IMR-90 (cell line): ENCODE data around the gene EPB41L1. TPM values are rescaled to one million over a fixed set of nuclear protein-coding genes. Genes with fewer than 3 reads are reported as not detected.

ENCODE experiments used
- ATAC-seq: fragments of 200-7000 bp; cut with Tn5 transposase; 2 replicates; pipeline ENCODE4 v1.9.1; 2020; ENCODE audit warnings: low read depth, mild to moderate bottlenecking, moderate library complexity
- BruUV-seq: library from RNA; stranded (reverse); fragments of 400-500 nt; replicated peaks from 2 replicates; lab custom pipeline; 2021; lab: Mats Ljungman, UMichigan
- CTCF ChIA-PET: fragments of 300-600 bp; formaldehyde crosslinking; extraction: SDS; loops from one replicate; lab custom pipeline; 2021; ENCODE audit warnings: antibody characterized with exemption; lab: Yijun Ruan, JAX
- POLR2A ChIA-PET: fragments of 300-600 bp; sonication (Branson Sonifier 250); formaldehyde crosslinking; loops from one replicate; lab custom pipeline; 2022; ENCODE audit warnings: antibody characterized with exemption; ENCODE audit not compliant: unreplicated experiment; lab: Charles Lee
- DNase-seq: peaks from one replicate; pipeline ENCODE4 v3.0.0; 2013
- H2AFZ ChIP-seq: replicated peaks from 2 replicates; pipeline ENCODE3; 2013; ENCODE audit warnings: low read length, mild to moderate bottlenecking; ENCODE audit not compliant: poor library complexity
- H2AK5ac ChIP-seq: 2 replicates; pipeline ENCODE4 v1.6.1; 2013; ENCODE audit warnings: low read depth, low read length, inconsistent platforms
- H2AK9ac ChIP-seq: replicated peaks from 2 replicates; pipeline ENCODE3; 2013; ENCODE audit warnings: mild to moderate bottlenecking, low read depth, low read length, moderate library complexity; ENCODE audit not compliant: poor library complexity
- H2BK120ac ChIP-seq: 2 replicates; pipeline ENCODE4 v1.6.1; 2013; ENCODE audit warnings: low read depth, low read length, inconsistent platforms
- H2BK15ac ChIP-seq: 3 replicates; pipeline ENCODE4 v1.6.1; 2013; ENCODE audit warnings: low read depth, low read length, inconsistent platforms
- H2BK20ac ChIP-seq: 2 replicates; pipeline ENCODE4 v1.6.1; 2013; ENCODE audit warnings: low read depth, mild to moderate bottlenecking, inconsistent platforms, low read length, moderate library complexity
- H2BK5ac ChIP-seq: 2 replicates; pipeline ENCODE4 v1.6.1; 2013; ENCODE audit warnings: mild to moderate bottlenecking, low read depth, low read length, inconsistent platforms; ENCODE audit not compliant: poor library complexity, severe bottlenecking
- H3K14ac ChIP-seq: replicated peaks from 2 replicates; pipeline ENCODE4 v1.6.1; 2013; ENCODE audit warnings: low read depth, low read length, inconsistent platforms
- H3K18ac ChIP-seq: 2 replicates; pipeline ENCODE4 v1.6.1; 2013; ENCODE audit warnings: low read depth, low read length, control low read depth
- H3K23ac ChIP-seq: 2 replicates; pipeline ENCODE4 v1.6.1; 2013; ENCODE audit warnings: low read depth, low read length, inconsistent platforms
- H3K27ac ChIP-seq: 2 replicates; pipeline ENCODE4 v1.5.1; 2013; ENCODE audit warnings: mild to moderate bottlenecking, control low read depth, low read length; ENCODE audit not compliant: insufficient read depth
- H3K27me3 ChIP-seq: 2 replicates; pipeline ENCODE4 v1.6.1; 2013; ENCODE audit warnings: low read length; ENCODE audit not compliant: control insufficient read depth, insufficient read depth
- H3K36me3 ChIP-seq: 2 replicates; pipeline ENCODE4 v1.6.1; 2013; ENCODE audit warnings: low read length, mixed read lengths; ENCODE audit not compliant: control insufficient read depth, insufficient read depth
- H3K4ac ChIP-seq: 2 replicates; pipeline ENCODE4 v1.6.1; 2013; ENCODE audit warnings: low read depth, low read length, inconsistent platforms
- H3K4me1 ChIP-seq: 2 replicates; pipeline ENCODE4 v1.6.1; 2013; ENCODE audit warnings: low read length, mixed read lengths; ENCODE audit not compliant: control insufficient read depth, insufficient read depth
- H3K4me2 ChIP-seq: 2 replicates; pipeline ENCODE4 v1.6.1; 2013; ENCODE audit warnings: low read depth, mild to moderate bottlenecking, control low read depth, low read length, moderate library complexity
- H3K4me3 ChIP-seq: 2 replicates; pipeline ENCODE4 v1.5.1; 2013; ENCODE audit warnings: low read depth, mild to moderate bottlenecking, control low read depth, low read length, moderate library complexity; ENCODE audit not compliant: insufficient read depth
- H3K56ac ChIP-seq: 2 replicates; pipeline ENCODE4 v1.6.1; 2013; ENCODE audit warnings: low read length, inconsistent platforms; ENCODE audit not compliant: insufficient read depth; ENCODE audit errors: extremely low read depth
- H3K79me1 ChIP-seq, 2 experiments: 2 replicates each; pipeline ENCODE4 v1.6.1; 2013; ENCODE audit warnings: low read length in 2 of 2, inconsistent platforms in 1 of 2, low read depth in 1 of 2
- H3K9ac ChIP-seq: 2 replicates; pipeline ENCODE4 v1.6.1; 2013; ENCODE audit warnings: low read depth, low read length, control low read depth
- H3K9me1 ChIP-seq: 2 replicates; pipeline ENCODE4 v1.6.1; 2013; ENCODE audit warnings: low read length, inconsistent platforms; ENCODE audit not compliant: insufficient read depth
- H3K9me3 ChIP-seq: 2 replicates; pipeline ENCODE4 v1.6.1; 2013; ENCODE audit warnings: low read length; ENCODE audit not compliant: control insufficient read depth, insufficient read depth
- H4K20me1 ChIP-seq: 2 replicates; pipeline ENCODE4 v1.6.1; 2013; ENCODE audit warnings: low read length, inconsistent platforms; ENCODE audit not compliant: insufficient read depth
- H4K5ac ChIP-seq: 2 replicates; pipeline ENCODE4 v1.6.1; 2013; ENCODE audit warnings: mild to moderate bottlenecking, low read depth, low read length, control low read depth
- H4K8ac ChIP-seq, 2 experiments: 2 replicates each; pipeline ENCODE4 v1.6.1; 2013; ENCODE audit warnings: low read depth in 2 of 2, low read length in 2 of 2, control low read depth in 1 of 2, inconsistent platforms in 1 of 2
- H4K91ac ChIP-seq: 2 replicates; pipeline ENCODE4 v1.6.1; 2013; ENCODE audit warnings: low read depth, low read length, inconsistent platforms; ENCODE audit not compliant: insufficient read depth
- BHLHE40 ChIP-seq: fragments of 150-350 bp; IDR thresholded peaks from 2 replicates; pipeline ENCODE4 v1.6.1; 2016; ENCODE audit warnings: mild to moderate bottlenecking, low read depth, low read length
- CEBPB ChIP-seq: IDR thresholded peaks from 2 replicates; pipeline ENCODE4 v1.6.1; 2012; ENCODE audit warnings: low read depth, low read length, improper control_type of control experiment
- CHD1 ChIP-seq: IDR thresholded peaks from 2 replicates; pipeline ENCODE4 v1.6.1; 2012; ENCODE audit warnings: low read depth, low read length, improper control_type of control experiment
- FOS ChIP-seq: fragments of 150-350 bp; IDR thresholded peaks from 2 replicates; pipeline ENCODE4 v1.6.1; 2016; ENCODE audit warnings: low read depth, low read length
- MAFK ChIP-seq: IDR thresholded peaks from 2 replicates; pipeline ENCODE4 v1.6.1; 2012; ENCODE audit warnings: low read depth, low read length, improper control_type of control experiment
- MXI1 ChIP-seq: IDR thresholded peaks from 2 replicates; pipeline ENCODE4 v1.6.1; 2012; ENCODE audit warnings: low read depth, mild to moderate bottlenecking, low read length, moderate library complexity, borderline replicate concordance
- NFE2L2 ChIP-seq: fragments of 150-350 bp; IDR thresholded peaks from 2 replicates; pipeline ENCODE4 v1.6.1; 2016; ENCODE audit warnings: low read depth, mild to moderate bottlenecking, low read length
- POLR2A ChIP-seq: IDR thresholded peaks from 2 replicates; pipeline ENCODE4 v1.6.1; 2012; ENCODE audit warnings: mild to moderate bottlenecking, low read depth, low read length
- RAD21 ChIP-seq: IDR thresholded peaks from 2 replicates; pipeline ENCODE4 v1.6.1; 2012; ENCODE audit warnings: low read length, improper control_type of control experiment
- RCOR1 ChIP-seq: IDR thresholded peaks from 2 replicates; pipeline ENCODE4 v1.6.1; 2012; ENCODE audit warnings: mild to moderate bottlenecking, low read length, improper control_type of control experiment; ENCODE audit not compliant: insufficient replicate concordance
- RFX5 ChIP-seq: IDR thresholded peaks from 2 replicates; pipeline ENCODE4 v1.8.0; 2012; ENCODE audit warnings: low read depth, mild to moderate bottlenecking, low read length, moderate library complexity
- SMC3 ChIP-seq: fragments of 150-350 bp; IDR thresholded peaks from 2 replicates; pipeline ENCODE4 v1.6.1; 2016; ENCODE audit warnings: low read depth, mild to moderate bottlenecking, antibody characterized with exemption, low read length, moderate library complexity
- WGBS, 2 experiments: methylation state at CpG; one replicate each; pipeline versions ENCODE4 v1.1.5 to v1.1.7; 2013; ENCODE audit warnings: missing lambda C conversion rate in 2 of 2; ENCODE audit not compliant: insufficient read length in 1 of 2; ENCODE audit errors: extremely low coverage in 2 of 2; 5-methylcytosine and 5-hydroxymethylcytosine counted together
- dilution Hi-C: fragments of 300-500 bp; cut with HindIII; formaldehyde crosslinking; loops from one replicate; pipeline ENCODE4 v1.14.3; 2018; ENCODE audit warnings: low sequenced_read_pairs; ENCODE audit not compliant: unreplicated experiment
- in situ Hi-C: fragments of 300-500 bp; cut with MboI; formaldehyde crosslinking; loops from 3 replicates; pipeline ENCODE4 v1.14.3; 2019; ENCODE audit warnings: low sequenced_read_pairs, inconsistent platforms, mixed read lengths
- intact Hi-C: fragments of 100-400 bp; cut with micrococcal nuclease; formaldehyde crosslinking; loops from 2 replicates; pipeline ENCODE4 v1.10.0; 2022
- polyA plus RNA-seq, 3 experiments: library from polyadenylated mRNA; depleted of rRNA; stranded (reverse); fragments of >200 nt; gene quantifications; 2 replicates each; pipeline ENCODE4 v1.2.3, GENCODE V29; 2012; ENCODE audit warnings: low replicate concordance in 1 of 3
- total RNA-seq: library from RNA; depleted of rRNA; stranded (reverse); fragments of >200 nt; gene quantifications from 2 replicates; pipeline ENCODE4 v1.2.3, GENCODE V29; 2012
- TF ChIP-seq, protein P1 (sequence below): conservative IDR thresholded peaks from 2 replicates; pipeline ENCODE4 v1.5.1; 2012; ENCODE audit warnings: mild to moderate bottlenecking, low read depth, low read length, improper control_type of control experiment
- TF ChIP-seq, protein P2 (sequence below): fragments of 150-350 bp; IDR thresholded peaks from 2 replicates; pipeline ENCODE4 v1.6.1; 2016; ENCODE audit warnings: low read depth, mild to moderate bottlenecking, low read length, moderate library complexity, borderline replicate concordance
- TF ChIP-seq, protein P3 (sequence below): fragments of 150-350 bp; IDR thresholded peaks from 2 replicates; pipeline ENCODE4 v1.6.1; 2017; ENCODE audit warnings: mild to moderate bottlenecking, antibody characterized with exemption, low read length, low read depth

EPB41L1 gene
- total and polyA plus RNA-seq, 2 of the 4 experiments (the other 2 are of a cell fraction) = 12.5 to 33.7 TPM

DNA sequence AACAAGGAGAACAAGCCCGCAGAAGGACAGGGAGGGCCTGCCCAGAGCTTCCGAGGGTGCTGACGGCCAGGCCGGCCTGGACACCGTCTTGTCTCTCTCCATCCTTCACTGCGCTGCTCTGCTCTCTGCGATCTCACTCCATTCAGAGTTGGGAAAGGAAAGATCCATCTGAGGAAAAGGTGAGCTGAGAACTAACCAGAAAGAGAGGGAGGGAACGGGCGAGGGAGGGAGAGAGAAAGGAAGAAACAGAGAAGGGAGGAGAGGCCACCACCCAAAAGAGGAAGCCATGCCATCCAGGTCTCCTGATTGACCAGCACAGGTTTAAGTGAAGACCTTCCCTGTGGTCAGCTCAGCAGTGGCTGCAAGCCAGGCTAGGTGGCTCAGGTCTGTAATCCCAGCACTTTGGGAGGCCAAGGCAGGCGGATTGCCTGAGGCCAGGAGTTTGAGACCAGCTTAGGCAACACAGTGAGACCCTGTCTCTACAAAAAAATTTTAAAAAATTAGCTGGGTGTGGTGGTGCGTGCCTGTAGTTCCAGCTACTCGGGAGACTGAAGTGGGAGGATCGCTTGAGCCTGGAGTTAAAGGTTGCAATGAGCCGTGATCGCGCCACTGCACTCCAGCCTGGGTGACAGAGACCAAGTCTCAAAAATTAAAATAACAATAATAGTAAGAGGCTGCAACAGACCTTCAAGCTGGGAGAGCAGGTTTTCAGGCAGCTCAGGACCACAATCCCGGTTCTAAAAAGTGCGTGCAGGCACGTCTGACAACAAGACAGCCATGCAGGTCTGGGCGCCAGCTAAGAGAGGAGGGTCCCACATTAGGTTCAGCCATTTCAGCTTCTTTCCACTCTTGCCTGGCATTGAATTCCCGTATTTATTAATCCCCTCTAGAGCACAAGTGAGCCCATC lies 117.4 kb downstream of the EPB41L1 start:
- Histone ChIP-seq H2BK20ac (no peak overlapping the region), H3K14ac (no peak overlapping the region), H4K20me1 (no peaks in the 10 kb centered on the region), H2AK9ac (no peak overlapping the region), H3K4me2 (no peak overlapping the region), H3K9me3 (no peaks in the 10 kb centered on the region), H4K5ac (no peak overlapping the region), H3K18ac (no peak overlapping the region), H3K23ac (no peak overlapping the region), H3K9me1 (no peaks in the 10 kb centered on the region), H3K4me1 (no peaks in the 10 kb centered on the region), H4K8ac (no peak overlapping the region), H3K27ac (no peak overlapping the region), H2AFZ (no peak overlapping the region), H3K36me3 (no peaks in the 10 kb centered on the region), H4K91ac (no peak overlapping the region), H2BK5ac (no peak overlapping the region), H3K4ac (no peak overlapping the region), H3K9ac (no peak overlapping the region), H3K27me3 (peaks cover 45% of the 10 kb centered on the region), H3K79me1 (no peaks in the 10 kb centered on the region), H2BK120ac (no peak overlapping the region), H3K4me3 (no peak overlapping the region), H2AK5ac (no peak overlapping the region), H2BK15ac (no peak overlapping the region), H3K56ac (no peak overlapping the region)
- ATAC-seq (no peak), DNase-seq (no peak)
- in situ Hi-C loops = no loop called here
- BruUV-seq = no TSS peak
- dilution Hi-C loops = no loop called here
- intact Hi-C loops = no loop called here
- POLR2A ChIA-PET = no interaction called here
- 60% methylated on average over 4 of the region's 21 CpGs; no CpG with 5 or more reads in 1 of the 2 experiments for WGBS, 2 experiments
- CTCF ChIA-PET = no interaction called here
- TF ChIP-seq MAFK (no peak), RCOR1 (no peak), POLR2A (no peak), RFX5 (no peak), SMC3 (no peak), CHD1 (no peak), NFE2L2 (no peak), FOS (no peak), BHLHE40 (no peak), RAD21 (no peak), MXI1 (no peak), CEBPB (no peak)
- TF ChIP-seq, protein P1, sequence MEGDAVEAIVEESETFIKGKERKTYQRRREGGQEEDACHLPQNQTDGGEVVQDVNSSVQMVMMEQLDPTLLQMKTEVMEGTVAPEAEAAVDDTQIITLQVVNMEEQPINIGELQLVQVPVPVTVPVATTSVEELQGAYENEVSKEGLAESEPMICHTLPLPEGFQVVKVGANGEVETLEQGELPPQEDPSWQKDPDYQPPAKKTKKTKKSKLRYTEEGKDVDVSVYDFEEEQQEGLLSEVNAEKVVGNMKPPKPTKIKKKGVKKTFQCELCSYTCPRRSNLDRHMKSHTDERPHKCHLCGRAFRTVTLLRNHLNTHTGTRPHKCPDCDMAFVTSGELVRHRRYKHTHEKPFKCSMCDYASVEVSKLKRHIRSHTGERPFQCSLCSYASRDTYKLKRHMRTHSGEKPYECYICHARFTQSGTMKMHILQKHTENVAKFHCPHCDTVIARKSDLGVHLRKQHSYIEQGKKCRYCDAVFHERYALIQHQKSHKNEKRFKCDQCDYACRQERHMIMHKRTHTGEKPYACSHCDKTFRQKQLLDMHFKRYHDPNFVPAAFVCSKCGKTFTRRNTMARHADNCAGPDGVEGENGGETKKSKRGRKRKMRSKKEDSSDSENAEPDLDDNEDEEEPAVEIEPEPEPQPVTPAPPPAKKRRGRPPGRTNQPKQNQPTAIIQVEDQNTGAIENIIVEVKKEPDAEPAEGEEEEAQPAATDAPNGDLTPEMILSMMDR = no peak
- TF ChIP-seq, protein P2, sequence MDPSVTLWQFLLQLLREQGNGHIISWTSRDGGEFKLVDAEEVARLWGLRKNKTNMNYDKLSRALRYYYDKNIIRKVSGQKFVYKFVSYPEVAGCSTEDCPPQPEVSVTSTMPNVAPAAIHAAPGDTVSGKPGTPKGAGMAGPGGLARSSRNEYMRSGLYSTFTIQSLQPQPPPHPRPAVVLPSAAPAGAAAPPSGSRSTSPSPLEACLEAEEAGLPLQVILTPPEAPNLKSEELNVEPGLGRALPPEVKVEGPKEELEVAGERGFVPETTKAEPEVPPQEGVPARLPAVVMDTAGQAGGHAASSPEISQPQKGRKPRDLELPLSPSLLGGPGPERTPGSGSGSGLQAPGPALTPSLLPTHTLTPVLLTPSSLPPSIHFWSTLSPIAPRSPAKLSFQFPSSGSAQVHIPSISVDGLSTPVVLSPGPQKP = no peak
- TF ChIP-seq, protein P3, sequence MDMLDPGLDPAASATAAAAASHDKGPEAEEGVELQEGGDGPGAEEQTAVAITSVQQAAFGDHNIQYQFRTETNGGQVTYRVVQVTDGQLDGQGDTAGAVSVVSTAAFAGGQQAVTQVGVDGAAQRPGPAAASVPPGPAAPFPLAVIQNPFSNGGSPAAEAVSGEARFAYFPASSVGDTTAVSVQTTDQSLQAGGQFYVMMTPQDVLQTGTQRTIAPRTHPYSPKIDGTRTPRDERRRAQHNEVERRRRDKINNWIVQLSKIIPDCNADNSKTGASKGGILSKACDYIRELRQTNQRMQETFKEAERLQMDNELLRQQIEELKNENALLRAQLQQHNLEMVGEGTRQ = no peak
